ENCODE results near the gene THSD7B. TPM values are rescaled to one million over a fixed set of nuclear protein-coding genes. Genes with fewer than 3 reads are reported as not detected.

Gene THSD7B
- total RNA-seq, 1 donor from 2014 or later = not detected

DNA sequence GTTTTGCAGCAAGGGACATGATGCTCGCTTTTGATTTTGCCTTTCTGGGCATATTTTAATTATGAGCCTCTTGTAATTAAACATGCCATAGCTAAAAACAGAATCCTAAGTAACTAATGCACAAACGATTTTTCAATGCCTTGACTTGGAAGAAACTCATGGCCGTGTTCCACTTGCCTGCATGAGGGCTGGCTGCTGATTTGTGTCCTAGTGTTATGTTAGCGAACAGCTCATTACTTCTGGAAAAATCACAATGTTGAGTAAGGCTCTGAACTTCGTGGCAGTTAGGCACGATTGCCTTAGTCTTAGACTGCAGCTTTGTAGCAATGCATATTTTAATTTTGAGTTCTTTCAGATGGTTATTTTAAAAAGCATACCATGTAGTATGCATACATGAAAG is 4.5 kb downstream of the THSD7B start:
- intact Hi-C loops (cut with micrococcal nuclease) = no loop called here
- Mint-ChIP-seq H3K27me3 (ENCODE audit: low read depth) (peaks cover 33% of the 10 kb centered on the region), H3K27ac (no peak overlapping the region), H3K36me3 (ENCODE audit: low read depth) (no peaks in the 10 kb centered on the region), H3K4me3 (ENCODE audit: low read depth) (no peak overlapping the region), H3K9me3 (no peaks in the 10 kb centered on the region), H3K4me1 (ENCODE audit: low read depth) (peaks cover 5% of the 10 kb centered on the region)
- DNase-seq (ENCODE audit: low spot score) = no peak

DNA sequence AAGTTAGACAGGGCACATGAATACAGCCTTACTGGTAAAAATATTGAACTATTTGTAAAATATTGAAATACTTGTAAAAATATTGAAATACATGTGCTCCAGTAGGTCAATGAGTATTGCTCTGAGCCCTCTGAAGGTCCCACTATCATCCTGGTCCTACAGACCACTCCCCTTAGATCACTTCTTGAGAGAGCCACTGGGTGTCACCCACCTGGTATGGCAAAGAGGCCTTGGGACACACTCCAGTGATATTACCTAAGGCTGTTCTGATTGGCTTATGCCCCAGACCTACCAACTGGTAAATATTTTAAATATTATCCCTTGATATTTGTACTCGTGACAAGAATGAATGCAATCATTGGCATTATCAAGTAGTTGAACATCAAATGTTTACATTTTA is 5.0 kb downstream of the THSD7B start:
- no peaks in the 10 kb centered on the region for H3K36me3 Mint-ChIP-seq (ENCODE audit: low read depth)
- no peak overlapping the region for H3K27ac Mint-ChIP-seq
- peaks cover 31% of the 10 kb centered on the region for H3K27me3 Mint-ChIP-seq (ENCODE audit: low read depth)
- DNase-seq (ENCODE audit: low spot score) = no peak
- H3K4me1 Mint-ChIP-seq (ENCODE audit: low read depth) = peaks cover 5% of the 10 kb centered on the region
- intact Hi-C loops (cut with micrococcal nuclease) = no loop called here
- H3K9me3 Mint-ChIP-seq = no peaks in the 10 kb centered on the region
- no peak overlapping the region for H3K4me3 Mint-ChIP-seq (ENCODE audit: low read depth)

GRCh38 chr2:136777391-136777790 is 12.0 kb downstream of the THSD7B start:
- H3K4me1 Mint-ChIP-seq (ENCODE audit: low read depth) = no peaks in the 10 kb centered on the region
- H3K9me3 Mint-ChIP-seq = no peaks in the 10 kb centered on the region
- no peak overlapping the region for H3K27ac Mint-ChIP-seq
- DNase-seq (ENCODE audit: low spot score) = no peak
- H3K36me3 Mint-ChIP-seq (ENCODE audit: low read depth) = no peaks in the 10 kb centered on the region
- H3K27me3 Mint-ChIP-seq (ENCODE audit: low read depth) = peaks cover 2% of the 10 kb centered on the region
- intact Hi-C loops (cut with micrococcal nuclease) = no loop called here
- H3K4me3 Mint-ChIP-seq (ENCODE audit: low read depth) = no peak overlapping the region

- Mint-ChIP-seq H3K9me3 (no peaks in the 10 kb centered on the region), H3K27ac (no peak overlapping the region), H3K4me3 (ENCODE audit: low read depth) (no peak overlapping the region), H3K27me3 (ENCODE audit: low read depth) (no peaks in the 10 kb centered on the region), H3K4me1 (ENCODE audit: low read depth) (no peaks in the 10 kb centered on the region), H3K36me3 (ENCODE audit: low read depth) (no peaks in the 10 kb centered on the region)
- DNase-seq (ENCODE audit: low spot score) = no peak
- intact Hi-C loops (cut with micrococcal nuclease) = no loop called here
These were observed 18.5 kb downstream of the THSD7B start for GRCh38 chr2:136783856-136784255.

DNA sequence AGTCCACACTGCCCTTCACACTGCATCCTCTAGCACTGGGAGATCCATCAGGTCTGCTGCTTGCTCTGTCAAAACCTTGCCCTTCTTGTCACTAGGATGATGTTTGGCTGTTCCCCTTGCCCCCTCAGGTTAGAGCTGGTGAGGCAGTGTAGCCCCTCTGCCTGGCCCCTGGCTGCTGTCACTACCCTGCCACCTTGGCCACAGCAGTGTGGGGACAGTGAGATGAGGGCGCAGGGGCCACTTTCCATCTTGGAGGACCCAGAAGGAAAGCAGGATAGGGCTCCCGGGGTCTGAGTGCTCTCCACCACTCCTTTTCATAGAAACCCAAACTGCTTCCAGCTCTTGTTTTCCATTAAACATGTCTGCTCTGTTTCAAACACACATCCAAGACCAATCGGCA is 19.9 kb downstream of the THSD7B start:
- H3K4me1 Mint-ChIP-seq (ENCODE audit: low read depth) = no peaks in the 10 kb centered on the region
- no peak overlapping the region for H3K27ac Mint-ChIP-seq
- H3K4me3 Mint-ChIP-seq (ENCODE audit: low read depth) = no peak overlapping the region
- intact Hi-C loops (cut with micrococcal nuclease) = no loop called here
- no peaks in the 10 kb centered on the region for H3K36me3 Mint-ChIP-seq (ENCODE audit: low read depth)
- H3K9me3 Mint-ChIP-seq = no peaks in the 10 kb centered on the region
- DNase-seq (ENCODE audit: low spot score) = no peak
- no peaks in the 10 kb centered on the region for H3K27me3 Mint-ChIP-seq (ENCODE audit: low read depth)

- H3K27ac Mint-ChIP-seq = no peak overlapping the region
- H3K9me3 Mint-ChIP-seq = no peaks in the 10 kb centered on the region
- DNase-seq (ENCODE audit: low spot score) = no peak
- H3K4me1 Mint-ChIP-seq (ENCODE audit: low read depth) = no peaks in the 10 kb centered on the region
- no peaks in the 10 kb centered on the region for H3K27me3 Mint-ChIP-seq (ENCODE audit: low read depth)
- no peak overlapping the region for H3K4me3 Mint-ChIP-seq (ENCODE audit: low read depth)
- H3K36me3 Mint-ChIP-seq (ENCODE audit: low read depth) = no peaks in the 10 kb centered on the region
- intact Hi-C loops (cut with micrococcal nuclease) = no loop called here
These were observed 22.6 kb downstream of the THSD7B start for GRCh38 chr2:136787970-136788369.

DNA sequence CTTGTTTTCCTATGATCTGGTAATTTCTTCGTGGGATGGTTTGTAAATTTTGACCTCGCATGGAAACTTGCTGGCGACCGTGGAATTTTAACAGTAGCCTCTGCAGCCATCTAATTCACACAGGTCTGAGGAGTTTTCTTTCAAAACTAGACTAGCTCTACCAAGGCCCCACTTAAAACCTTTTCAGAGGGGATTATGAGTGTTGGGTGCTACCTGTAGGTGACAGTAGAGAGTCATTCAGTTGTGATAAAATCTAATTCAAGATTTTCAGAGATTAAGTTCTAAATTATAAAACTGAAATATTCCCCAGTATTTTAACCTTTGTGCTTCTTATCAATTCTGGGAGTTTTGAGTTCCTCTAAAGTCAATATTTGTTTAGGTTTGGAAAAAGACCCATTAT is 31.0 kb downstream of the THSD7B start:
- Mint-ChIP-seq H3K9me3 (no peaks in the 10 kb centered on the region), H3K4me1 (ENCODE audit: low read depth) (no peaks in the 10 kb centered on the region), H3K36me3 (ENCODE audit: low read depth) (no peaks in the 10 kb centered on the region), H3K4me3 (ENCODE audit: low read depth) (no peak overlapping the region), H3K27me3 (ENCODE audit: low read depth) (peaks cover 1% of the 10 kb centered on the region), H3K27ac (no peak overlapping the region)
- no peak for DNase-seq (ENCODE audit: low spot score)
- intact Hi-C loops (cut with micrococcal nuclease) = no loop called here

- no peak for DNase-seq (ENCODE audit: low spot score)
- intact Hi-C loops (cut with micrococcal nuclease) = no loop called here
- Mint-ChIP-seq H3K27ac (no peak overlapping the region), H3K36me3 (ENCODE audit: low read depth) (no peaks in the 10 kb centered on the region), H3K27me3 (ENCODE audit: low read depth) (peaks cover 1% of the 10 kb centered on the region), H3K9me3 (no peaks in the 10 kb centered on the region), H3K4me3 (ENCODE audit: low read depth) (no peak overlapping the region), H3K4me1 (ENCODE audit: low read depth) (no peaks in the 10 kb centered on the region)
These were observed 33.4 kb downstream of the THSD7B start for GRCh38 chr2:136798766-136799165.

- Mint-ChIP-seq H3K27ac (no peak overlapping the region), H3K36me3 (ENCODE audit: low read depth) (no peaks in the 10 kb centered on the region), H3K4me1 (ENCODE audit: low read depth) (no peaks in the 10 kb centered on the region), H3K4me3 (ENCODE audit: low read depth) (no peak overlapping the region), H3K9me3 (no peaks in the 10 kb centered on the region), H3K27me3 (ENCODE audit: low read depth) (peaks cover 1% of the 10 kb centered on the region)
- intact Hi-C loops (cut with micrococcal nuclease) = no loop called here
- DNase-seq (ENCODE audit: low spot score) = no peak
These were observed 36.3 kb downstream of the THSD7B start for GRCh38 chr2:136801661-136802060.

DNA sequence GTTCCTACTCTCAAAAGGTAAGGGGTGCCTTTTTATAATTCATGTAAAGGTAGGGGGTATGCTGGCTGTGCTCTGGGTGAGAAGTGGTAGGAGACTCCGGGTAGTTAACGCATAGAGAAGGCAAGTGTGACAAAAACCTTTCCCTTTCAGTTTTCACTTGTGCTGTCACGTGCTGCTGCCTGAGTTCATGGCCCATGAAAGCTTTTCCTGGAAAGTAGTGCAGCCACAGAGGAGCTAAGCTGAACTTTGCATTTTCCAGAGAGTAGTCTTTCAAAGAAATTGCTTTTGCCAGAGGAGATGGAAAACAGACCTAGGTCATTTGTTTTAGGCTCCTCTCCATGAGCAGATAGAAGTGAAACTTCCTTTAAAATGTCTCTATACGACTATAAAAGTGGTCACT is 44.7 kb downstream of the THSD7B start:
- Mint-ChIP-seq H3K27ac (no peak overlapping the region), H3K36me3 (ENCODE audit: low read depth) (no peaks in the 10 kb centered on the region), H3K4me3 (ENCODE audit: low read depth) (no peak overlapping the region), H3K4me1 (ENCODE audit: low read depth) (no peaks in the 10 kb centered on the region), H3K9me3 (no peaks in the 10 kb centered on the region), H3K27me3 (ENCODE audit: low read depth) (no peaks in the 10 kb centered on the region)
- intact Hi-C loops (cut with micrococcal nuclease) = no loop called here
- DNase-seq (ENCODE audit: low spot score) = no peak

DNA sequence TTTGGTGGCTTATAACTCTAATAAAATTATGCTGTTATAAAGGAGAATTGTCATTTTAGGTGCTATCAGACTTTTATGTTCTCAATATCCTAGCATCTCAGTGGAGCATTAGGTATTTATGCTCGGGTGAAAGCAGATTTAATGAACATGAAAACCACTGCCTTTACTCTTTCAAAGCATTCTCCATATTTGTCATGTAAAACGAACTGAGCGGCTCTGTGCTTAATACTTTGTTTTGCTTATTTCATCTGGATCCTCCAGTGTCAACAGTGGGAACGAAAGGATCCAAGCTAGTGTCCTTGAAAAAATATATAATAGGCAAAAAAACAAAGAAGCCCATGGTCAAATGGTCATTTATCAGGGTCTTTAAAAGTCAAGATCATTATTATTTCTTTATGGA is 53.5 kb downstream of the THSD7B start:
- no peak for DNase-seq (ENCODE audit: low spot score)
- Mint-ChIP-seq H3K9me3 (no peaks in the 10 kb centered on the region), H3K27me3 (ENCODE audit: low read depth) (no peaks in the 10 kb centered on the region), H3K36me3 (ENCODE audit: low read depth) (no peaks in the 10 kb centered on the region), H3K4me3 (ENCODE audit: low read depth) (no peak overlapping the region), H3K27ac (no peak overlapping the region), H3K4me1 (ENCODE audit: low read depth) (no peaks in the 10 kb centered on the region)
- intact Hi-C loops (cut with micrococcal nuclease) = no loop called here

GRCh38 chr2:136823291-136823690 is 57.9 kb downstream of the THSD7B start:
- no peak for DNase-seq (ENCODE audit: low spot score)
- H3K36me3 Mint-ChIP-seq (ENCODE audit: low read depth) = no peaks in the 10 kb centered on the region
- H3K4me3 Mint-ChIP-seq (ENCODE audit: low read depth) = no peak overlapping the region
- H3K27ac Mint-ChIP-seq = no peak overlapping the region
- no peaks in the 10 kb centered on the region for H3K9me3 Mint-ChIP-seq
- intact Hi-C loops (cut with micrococcal nuclease) = no loop called here
- H3K4me1 Mint-ChIP-seq (ENCODE audit: low read depth) = no peaks in the 10 kb centered on the region
- no peaks in the 10 kb centered on the region for H3K27me3 Mint-ChIP-seq (ENCODE audit: low read depth)

GRCh38 chr2:136828162-136828561 is 62.8 kb downstream of the THSD7B start:
- H3K4me3 Mint-ChIP-seq (ENCODE audit: low read depth) = no peak overlapping the region
- DNase-seq (ENCODE audit: low spot score) = no peak
- no peak overlapping the region for H3K27ac Mint-ChIP-seq
- no peaks in the 10 kb centered on the region for H3K36me3 Mint-ChIP-seq (ENCODE audit: low read depth)
- no peaks in the 10 kb centered on the region for H3K4me1 Mint-ChIP-seq (ENCODE audit: low read depth)
- H3K9me3 Mint-ChIP-seq = no peaks in the 10 kb centered on the region
- intact Hi-C loops (cut with micrococcal nuclease) = no loop called here
- no peaks in the 10 kb centered on the region for H3K27me3 Mint-ChIP-seq (ENCODE audit: low read depth)

GRCh38 chr2:136828774-136829173 is 63.4 kb downstream of the THSD7B start:
- Mint-ChIP-seq H3K4me1 (ENCODE audit: low read depth) (no peaks in the 10 kb centered on the region), H3K27ac (no peak overlapping the region), H3K9me3 (no peaks in the 10 kb centered on the region), H3K4me3 (ENCODE audit: low read depth) (no peak overlapping the region), H3K27me3 (ENCODE audit: low read depth) (no peaks in the 10 kb centered on the region), H3K36me3 (ENCODE audit: low read depth) (no peaks in the 10 kb centered on the region)
- no peak for DNase-seq (ENCODE audit: low spot score)
- intact Hi-C loops (cut with micrococcal nuclease) = no loop called here
